Neural cell (in vitro differentiated cells): Measurements from ENCODE around the gene IL15RA.

ENCODE experiments used
- TAF1 ChIP-seq: IDR thresholded peaks from 2 replicates; pipeline ENCODE4 v1.6.1; 2012; ENCODE audit warnings: low read depth
- TF ChIP-seq, protein P1 (sequence below): fragments of 450-650 bp; IDR thresholded peaks from 2 replicates; pipeline ENCODE4 v1.5.1; 2014; ENCODE audit warnings: antibody characterized with exemption, mild to moderate bottlenecking, moderate library complexity; ENCODE audit not compliant: poor library complexity, severe bottlenecking

DNA sequence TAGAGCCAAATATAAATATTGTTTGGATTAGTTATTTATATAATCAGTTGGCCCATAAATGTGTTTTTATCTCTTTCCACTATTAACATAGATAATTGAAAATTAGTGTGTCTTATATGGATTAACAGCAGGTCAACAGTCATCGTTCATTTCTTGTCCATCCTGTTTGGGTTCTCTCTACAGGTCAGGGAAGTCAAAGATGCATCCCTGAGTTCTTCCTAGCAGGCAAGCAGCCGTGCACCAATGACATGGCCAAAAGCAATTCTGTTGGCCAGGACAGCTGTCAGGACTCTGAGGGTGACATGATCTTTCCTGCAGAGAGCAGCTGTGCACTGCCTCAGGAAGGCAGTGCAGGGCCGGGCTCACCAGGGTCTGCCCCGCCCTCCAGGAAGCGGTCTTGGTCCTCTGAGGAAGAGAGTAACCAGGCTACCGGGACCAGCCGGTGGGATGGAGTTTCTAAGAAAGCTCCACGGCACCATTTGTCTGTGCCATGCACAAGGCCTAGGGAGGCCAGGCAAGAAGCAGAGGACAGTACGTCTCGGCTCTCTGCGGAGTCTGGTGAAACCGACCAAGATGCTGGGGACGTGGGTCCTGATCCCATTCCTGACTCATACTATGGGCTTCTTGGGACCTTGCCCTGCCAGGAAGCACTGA lies 71.4 kb downstream of the IL15RA start:
- TF ChIP-seq, protein P1, sequence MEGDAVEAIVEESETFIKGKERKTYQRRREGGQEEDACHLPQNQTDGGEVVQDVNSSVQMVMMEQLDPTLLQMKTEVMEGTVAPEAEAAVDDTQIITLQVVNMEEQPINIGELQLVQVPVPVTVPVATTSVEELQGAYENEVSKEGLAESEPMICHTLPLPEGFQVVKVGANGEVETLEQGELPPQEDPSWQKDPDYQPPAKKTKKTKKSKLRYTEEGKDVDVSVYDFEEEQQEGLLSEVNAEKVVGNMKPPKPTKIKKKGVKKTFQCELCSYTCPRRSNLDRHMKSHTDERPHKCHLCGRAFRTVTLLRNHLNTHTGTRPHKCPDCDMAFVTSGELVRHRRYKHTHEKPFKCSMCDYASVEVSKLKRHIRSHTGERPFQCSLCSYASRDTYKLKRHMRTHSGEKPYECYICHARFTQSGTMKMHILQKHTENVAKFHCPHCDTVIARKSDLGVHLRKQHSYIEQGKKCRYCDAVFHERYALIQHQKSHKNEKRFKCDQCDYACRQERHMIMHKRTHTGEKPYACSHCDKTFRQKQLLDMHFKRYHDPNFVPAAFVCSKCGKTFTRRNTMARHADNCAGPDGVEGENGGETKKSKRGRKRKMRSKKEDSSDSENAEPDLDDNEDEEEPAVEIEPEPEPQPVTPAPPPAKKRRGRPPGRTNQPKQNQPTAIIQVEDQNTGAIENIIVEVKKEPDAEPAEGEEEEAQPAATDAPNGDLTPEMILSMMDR = no peak
- no peak for TF ChIP-seq TAF1
